Heart right ventricle (tissue), 16 donors: ENCODE measurements around the gene CELF4. TPM values are rescaled to one million over a fixed set of nuclear protein-coding genes. Genes with fewer than 3 reads are reported as not detected.

Source experiments
- ATAC-seq, 8 donors: fragments of 200-7000 bp; cut with Tn5 transposase; one replicate each; pipeline ENCODE4 v1.9.1; 2020; ENCODE audit warnings: mild to moderate bottlenecking in 8 of 8, moderate library complexity in 8 of 8, moderate number of reproducible peaks in 1 of 8
- DNase-seq, 2 donors: peaks; one replicate each; pipeline ENCODE4 v3.0.0-alpha.2; 2020
- H3K27ac ChIP-seq, 10 donors: fragments of 200-600 bp; sonication (generic) in 2 of 10; one replicate each; pipeline versions ENCODE4 v1.5.0 to v1.8.0; 2020 to 2022; ENCODE audit warnings: mild to moderate bottlenecking in 3 of 10
- H3K27me3 ChIP-seq, 7 donors: fragments of 200-600 bp; one replicate each; pipeline ENCODE4 v1.8.0; 2021 to 2022; ENCODE audit warnings: mild to moderate bottlenecking in 2 of 7
- H3K36me3 ChIP-seq, 9 donors: fragments of 200-600 bp; sonication (generic) in 1 of 9; one replicate each; pipeline versions ENCODE4 v1.5.0 to v1.8.0; 2020 to 2022; ENCODE audit warnings: mild to moderate bottlenecking in 2 of 9
- H3K4me1 ChIP-seq, 9 donors: fragments of 200-600 bp; sonication (generic) in 1 of 9; one replicate each; pipeline versions ENCODE4 v1.5.0 to v1.8.0; 2020 to 2022; ENCODE audit warnings: mild to moderate bottlenecking in 4 of 9
- H3K4me3 ChIP-seq, 10 donors: fragments of 200-600 bp; sonication (generic) in 2 of 10; one replicate each; pipeline versions ENCODE4 v1.5.0 to v1.8.0; 2020 to 2022; ENCODE audit warnings: mild to moderate bottlenecking in 7 of 10, moderate library complexity in 2 of 10
- H3K9me3 ChIP-seq, 11 donors: fragments of 200-600 bp in 10 of 11; sonication (generic) in 2 of 11; one replicate each; pipeline versions ENCODE4 v1.5.0 to v1.8.0; 2013 to 2022; ENCODE audit warnings: mild to moderate bottlenecking in 2 of 11, control low read depth in 1 of 11, moderate library complexity in 1 of 11
- CTCF ChIP-seq, 9 donors: fragments of 200-600 bp; sonication (generic) in 2 of 9; IDR thresholded peaks; one replicate each; pipeline versions ENCODE4 v1.5.0 to v1.8.0; 2021 to 2022; ENCODE audit warnings: antibody characterized with exemption in 9 of 9, mild to moderate bottlenecking in 5 of 9, moderate library complexity in 1 of 9
- WGBS, 2 donors: extraction: QIAGEN DNeasy Blood & Tissue Kit; methylation state at CpG; one replicate each; pipeline ENCODE4 v1.1.7; 2013; ENCODE audit warnings: inconsistent platforms in 1 of 2; 5-methylcytosine and 5-hydroxymethylcytosine counted together
- intact Hi-C, 10 donors: fragments of 100-400 bp; cut with DNase I; formaldehyde crosslinking; loops; one replicate each; pipeline versions ENCODE4 v1.11.1 to v1.14.2; 2022
- polyA plus RNA-seq, 2 donors: library from polyadenylated mRNA; stranded (reverse); fragments of 200-250 nt; gene quantifications; one replicate each; pipeline ENCODE4 v1.2.3, GENCODE V29; 2013
- total RNA-seq, 10 donors: library from RNA; stranded (reverse); fragmentation: NEBNext Ultra II Directional in 3 of 10; extraction: Animal tissue kit (Norgen Biotek cat#: 25700) in 3 of 10; gene quantifications; one replicate each; pipeline versions ENCODE4 v1.2.1 to v1.2.4, GENCODE V29; 2021 to 2023
- donor health status: Arrhythmogenic right ventricular cardiomyopathy.
- donor health status: ischemic (EF 13 %, LVEDD 7.1; RV severe dilation, severe dysfunction).
- donor health status: healthy with polysubstance abuse.
- donor health status: DM: no; HTN: yes; CAD: no.
- donor health status: DM: no; HTN: no; CAD: no.
- donor health status: ischemic (EF 25% LVEDD 6.9; RV normal size, moderate dysfunction).
- donor health status: ischemic (EF 25% LVEDD 5.7; RV mildly dilated, moderate dysfunction).
- donor health status: healthy.
- donor health status: DM: yes; HTN: yes; CAD: no.
- donor health status: Ischemic cardiomyopathy.
- donor health status: ischemic (EF 35%, LVEDD 5.7; RV mildly dilated, moderate dysfunction).
- donor health status: nonischemic (EF 11% LVEDD 7.7; RV severe dilation, severe dysfunction).
- donor health status: DM: yes; HTN: yes; CAD: no.
- donor health status: PGD.
- donor health status: ischemic (EF 29% LVEDD 5.4; RV normal size, mild dysfunction).
- donor health status: nonischemic (EF 23%, LVEDD 6.1; RV moderate dilation, normal function).

Gene CELF4
- total and polyA plus RNA-seq, 12 donors, result 0.07 to 1.2 (median 0.31) TPM; not detected in 1

- intact Hi-C loops, result loop anchor here in 6 of 10 donors (5.0 to 10.0 kb wide), 3 partner anchors 35 to 95 kb away; no protein-coding TSS in a partner anchor
- Histone ChIP-seq H3K4me3 (no peak overlapping the region), H3K27me3 (peaks cover 0 to 22% (median 0%) of the 10 kb centered on the region in 7 donors), H3K27ac (no peak overlapping the region), H3K9me3 (peaks cover 0 to 4% (median 0%) of the 10 kb centered on the region in 11 donors), H3K4me1 (peaks cover 0 to 7% (median 0%) of the 10 kb centered on the region in 9 donors), H3K36me3 (no peaks in the 10 kb centered on the region)
- 82 to 87% methylated on average over 11 of the region's 11 CpGs for WGBS, 2 donors
- no peak for DNase-seq
- TF ChIP-seq CTCF (IDR thresholded peaks at IDR 0.05), result no peak
- ATAC-seq, result no peak
Measured at GRCh38 chr18:37441821-37442220, 123.8 kb downstream of the CELF4 start.

GRCh38 chr18:37440206-37440605 lies 125.4 kb downstream of the CELF4 start:
- DNase-seq (peak; percentile 13 to 25), ATAC-seq (peak in 4 of 8 donors; percentile 23 to 57 (median 45))
- no peak for TF ChIP-seq CTCF (IDR thresholded peaks at IDR 0.05)
- peaks cover 0 to 16% (median 0%) of the 10 kb centered on the region in 9 donors for H3K4me1 ChIP-seq
- no peak overlapping the region for H3K4me3 ChIP-seq
- peaks cover 0 to 4% (median 0%) of the 10 kb centered on the region in 11 donors for H3K9me3 ChIP-seq
- intact Hi-C loops, result loop anchor here in 6 of 10 donors (5.0 to 10.0 kb wide), 3 partner anchors 37 to 97 kb away; no protein-coding TSS in a partner anchor
- 42 to 55% methylated on average over 6 of the region's 6 CpGs for WGBS, 2 donors
- no peak overlapping the region for H3K27ac ChIP-seq
- H3K27me3 ChIP-seq, result peaks cover 0 to 14% (median 0%) of the 10 kb centered on the region in 7 donors
- H3K36me3 ChIP-seq, result no peaks in the 10 kb centered on the region

- peaks cover 0 to 8% (median 0%) of the 10 kb centered on the region in 7 donors for H3K27me3 ChIP-seq
- H3K4me1 ChIP-seq, result peaks cover 0 to 16% (median 0%) of the 10 kb centered on the region in 9 donors
- no peak for TF ChIP-seq CTCF (IDR thresholded peaks at IDR 0.05)
- peaks cover 0 to 4% (median 0%) of the 10 kb centered on the region in 11 donors for H3K9me3 ChIP-seq
- intact Hi-C loops, result no loop called here
- no peak overlapping the region for H3K4me3 ChIP-seq
- 76 to 86% methylated on average over 7 of the region's 7 CpGs for WGBS, 2 donors
- ATAC-seq (no peak), DNase-seq (no peak)
- no peak overlapping the region for H3K27ac ChIP-seq
- no peaks in the 10 kb centered on the region for H3K36me3 ChIP-seq
Measured at GRCh38 chr18:37438417-37439180, 127.0 kb downstream of the CELF4 start.

- peak in 7 of 8 donors; percentile 34 to 78 (median 57) for ATAC-seq
- WGBS, 2 donors, result 46 to 52% methylated on average over 15 of the region's 15 CpGs
- TF ChIP-seq CTCF (IDR thresholded peaks at IDR 0.05), result no peak
Measured at GRCh38 chr18:37435996-37436395, 129.6 kb downstream of the CELF4 start.

More at GRCh38 chr18:37435996-37436395, 129.6 kb downstream of the CELF4 start:
- DNase-seq, result peak in 1 of 2 donors; percentile 11
- intact Hi-C loops, result no loop called here
- Histone ChIP-seq H3K4me1 (peaks cover 0 to 16% (median 0%) of the 10 kb centered on the region in 9 donors), H3K4me3 (no peak overlapping the region), H3K9me3 (peaks cover 0 to 4% (median 0%) of the 10 kb centered on the region in 11 donors), H3K27ac (no peak overlapping the region), H3K36me3 (no peaks in the 10 kb centered on the region), H3K27me3 (peaks cover 0 to 4% (median 0%) of the 10 kb centered on the region in 7 donors)
